Stimulated activated CD8-positive, alpha-beta memory T cell treated with anti-CD3 and anti-CD28 coated beads, Interleukin-12 subunit alpha, Interleukin-12 subunit beta, amount 100 ng/mL, for 4 hours (primary cell): ENCODE results near the gene NGEF.

Experiments used
- DNase-seq: peaks from one replicate; pipeline ENCODE4 v3.0.0-alpha.2; 2020; ENCODE audit warnings: low read depth

NGEF gene

GRCh38 chr2:233044974-233045605, 32.0 kb upstream of the NGEF start:
- no peak for DNase-seq

- no peak for DNase-seq
Measured at GRCh38 chr2:233042549-233042948, 29.5 kb upstream of the NGEF start.

- no peak for DNase-seq
Measured at GRCh38 chr2:233041722-233042323, 28.8 kb upstream of the NGEF start.

GRCh38 chr2:233040571-233040970, 27.5 kb upstream of the NGEF start:
- DNase-seq, result no peak

- DNase-seq, result no peak
Measured at GRCh38 chr2:233039846-233040530, 26.9 kb upstream of the NGEF start.

GRCh38 chr2:233039212-233039845, 26.3 kb upstream of the NGEF start:
- DNase-seq, result no peak

- DNase-seq, result no peak
Measured at GRCh38 chr2:233037078-233037477, 24.0 kb upstream of the NGEF start.

GRCh38 chr2:233036162-233036838, 23.2 kb upstream of the NGEF start:
- no peak for DNase-seq

- DNase-seq, result no peak
Measured at GRCh38 chr2:233035426-233036161, 22.5 kb upstream of the NGEF start.

GRCh38 chr2:233034091-233034882, 21.2 kb upstream of the NGEF start:
- DNase-seq, result no peak

- no peak for DNase-seq
Measured at GRCh38 chr2:233033672-233034071, 20.6 kb upstream of the NGEF start.

- no peak for DNase-seq
Measured at GRCh38 chr2:233032551-233033320, 19.7 kb upstream of the NGEF start, which contains the start of gene NEU2. Gene NEU2 (plus strand): TSS chr2:233032672. CDS start chr2:233032672, 0 bp downstream.

- no peak for DNase-seq
Measured at GRCh38 chr2:233031556-233032500, 18.8 kb upstream of the NGEF start.

- DNase-seq, result no peak
Measured at GRCh38 chr2:233029321-233029720, 16.3 kb upstream of the NGEF start.

GRCh38 chr2:233026198-233026813, 13.2 kb upstream of the NGEF start:
- DNase-seq, result no peak

GRCh38 chr2:233025706-233026105, 12.7 kb upstream of the NGEF start:
- no peak for DNase-seq

GRCh38 chr2:233023761-233024410, 10.8 kb upstream of the NGEF start:
- DNase-seq, result no peak
